Gastrocnemius medialis (tissue), 4 donors: ENCODE measurements around the gene GP9. TPM values are rescaled to one million over a fixed set of nuclear protein-coding genes. Genes with fewer than 3 reads are reported as not detected.
A peak's percentile ranks its signal among the peaks of the same experiment; 100 is the strongest.

ENCODE experiments used
- ATAC-seq, 2 donors: fragments of 150-250 bp; one replicate each; pipeline ENCODE4 v1.9.1; 2016
- DNase-seq, 2 donors: peaks; one replicate each; pipeline ENCODE4 v3.0.0-alpha.2; 2019
- H3K27ac ChIP-seq, 4 donors: fragments of 200-600 bp; sonication (generic); 1 replicate in 1 of 4; 2 replicates in 3 of 4; pipeline ENCODE4 v1.5.1; 2016 to 2018; ENCODE audit warnings: mild to moderate bottlenecking in 2 of 4, moderate library complexity in 1 of 4
- H3K27me3 ChIP-seq, 3 donors: fragments of 200-600 bp; sonication (generic) in 2 of 3; 1 replicate in 1 of 3; 2 replicates in 2 of 3; pipeline versions ENCODE4 v1.5.1 to v1.6.0; 2016 to 2019; ENCODE audit warnings: mild to moderate bottlenecking in 1 of 3, moderate library complexity in 1 of 3
- H3K36me3 ChIP-seq, 2 donors: fragments of 200-600 bp; sonication (generic) in 1 of 2; one replicate each; pipeline ENCODE4 v1.5.1; 2017 to 2018
- H3K4me1 ChIP-seq, 2 donors: fragments of 200-600 bp; sonication (generic) in 1 of 2; one replicate each; pipeline ENCODE4 v1.5.1; 2016 to 2017; ENCODE audit warnings: mild to moderate bottlenecking in 2 of 2
- H3K4me3 ChIP-seq, 4 donors: fragments of 200-600 bp; sonication (generic) in 3 of 4; 1 replicate in 1 of 4; 2 replicates in 3 of 4; pipeline ENCODE4 v1.5.1; 2016 to 2019; ENCODE audit warnings: mild to moderate bottlenecking in 2 of 4
- H3K9me3 ChIP-seq, 3 donors: fragments of 200-600 bp; sonication (generic) in 2 of 3; 1 replicate in 1 of 3; 2 replicates in 2 of 3; pipeline ENCODE4 v1.5.1; 2016 to 2019
- POLR2A ChIP-seq, 2 donors: fragments of 450-650 bp; IDR thresholded peaks; one replicate each; pipeline ENCODE4 v1.6.1; 2017; ENCODE audit warnings: antibody characterized with exemption in 2 of 2, mild to moderate bottlenecking in 2 of 2, moderate library complexity in 2 of 2
- in situ Hi-C, 4 donors: fragments of 200-750 bp; cut with MboI; loops; one replicate each; pipeline versions ENCODE4 v1.15.0 to v1.8.0; 2017; ENCODE audit warnings: low sequenced_read_pairs in 4 of 4
- intact Hi-C: fragments of 100-400 bp; cut with DNase I; formaldehyde crosslinking; loops from one replicate; pipeline ENCODE4 v1.15.1; 2023; ENCODE audit warnings: low total_unique reads
- total RNA-seq, 4 donors: library from RNA; depleted of rRNA; stranded (reverse); fragments of >200 nt; gene quantifications; one replicate each; pipeline versions ENCODE4 v1.1.0 to v1.2.3, GENCODE V29; 2016
- TF ChIP-seq, protein P1 (sequence below), 5 experiments: fragments of 450-650 bp in 3 of 5; fragments of 200-600 bp in 2 of 5; sonication (generic) in 2 of 5; IDR thresholded peaks in 4 of 5; conservative IDR thresholded peaks in 1 of 5; 1 replicate in 4 of 5; 2 replicates in 1 of 5; pipeline ENCODE4 v1.5.1; 2016 to 2019; ENCODE audit warnings: antibody characterized with exemption in 5 of 5, mild to moderate bottlenecking in 3 of 5, moderate library complexity in 3 of 5

GP9 gene
- under 1 TPM in 1 of 4 donors, not detected in 3; 0.42 TPM for total RNA-seq

DNA sequence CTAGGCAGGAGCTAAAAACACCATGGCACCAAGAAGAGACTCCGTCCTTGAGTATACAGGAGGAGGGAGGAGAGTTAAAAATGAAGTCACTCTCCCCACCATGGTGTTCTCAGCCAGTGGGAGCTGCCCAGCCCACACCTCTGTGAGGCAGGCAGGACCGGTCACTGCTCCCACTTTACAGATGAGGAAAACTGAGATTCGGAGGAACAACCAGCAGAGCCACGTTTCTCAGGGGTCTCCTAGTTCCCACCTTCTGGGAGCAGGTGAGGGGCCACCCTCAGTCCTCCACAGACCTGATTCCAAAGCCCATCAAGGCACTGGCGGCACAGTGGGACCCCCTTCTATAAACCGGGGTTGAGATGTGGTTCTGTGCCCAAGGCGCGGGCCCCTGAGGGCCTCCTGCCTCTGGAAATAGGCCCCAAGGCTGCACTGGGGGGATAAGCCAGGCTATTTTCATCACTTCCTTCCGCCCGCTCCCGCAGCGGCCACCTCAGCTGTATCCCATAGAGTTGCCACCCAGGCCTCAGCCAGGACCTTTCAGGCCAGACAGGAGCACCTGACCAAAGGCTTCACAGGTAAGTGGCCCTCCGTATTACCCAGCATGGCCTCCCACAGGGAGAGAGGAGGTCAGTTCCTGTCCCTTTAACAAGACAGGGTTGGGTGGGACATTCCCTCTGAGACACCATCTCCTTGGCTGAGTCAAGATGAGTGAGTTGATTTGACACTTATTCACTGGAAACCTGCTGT is at the start of gene GP9:
TSS of gene GP9 (plus strand) at position 504 of the 747 bp plus-strand sequence. CDS start 961 bp downstream, outside the sequence.
- H3K27me3 ChIP-seq: no peaks in the 10 kb centered on the region
- intact Hi-C loops (no loop called here), in situ Hi-C loops (no loop called here)
- DNase-seq: no peak
- peak within 1 kb of the TSS in 3 of 4 donors; percentile 19 to 54 (median 38) for H3K27ac ChIP-seq
- no peak for ATAC-seq
- H3K9me3 ChIP-seq: no peaks in the 10 kb centered on the region
- H3K36me3 ChIP-seq: no peaks in the 10 kb centered on the region
- no peak for TF ChIP-seq POLR2A (IDR thresholded peaks at IDR 0.05)
- TF ChIP-seq, protein P1, sequence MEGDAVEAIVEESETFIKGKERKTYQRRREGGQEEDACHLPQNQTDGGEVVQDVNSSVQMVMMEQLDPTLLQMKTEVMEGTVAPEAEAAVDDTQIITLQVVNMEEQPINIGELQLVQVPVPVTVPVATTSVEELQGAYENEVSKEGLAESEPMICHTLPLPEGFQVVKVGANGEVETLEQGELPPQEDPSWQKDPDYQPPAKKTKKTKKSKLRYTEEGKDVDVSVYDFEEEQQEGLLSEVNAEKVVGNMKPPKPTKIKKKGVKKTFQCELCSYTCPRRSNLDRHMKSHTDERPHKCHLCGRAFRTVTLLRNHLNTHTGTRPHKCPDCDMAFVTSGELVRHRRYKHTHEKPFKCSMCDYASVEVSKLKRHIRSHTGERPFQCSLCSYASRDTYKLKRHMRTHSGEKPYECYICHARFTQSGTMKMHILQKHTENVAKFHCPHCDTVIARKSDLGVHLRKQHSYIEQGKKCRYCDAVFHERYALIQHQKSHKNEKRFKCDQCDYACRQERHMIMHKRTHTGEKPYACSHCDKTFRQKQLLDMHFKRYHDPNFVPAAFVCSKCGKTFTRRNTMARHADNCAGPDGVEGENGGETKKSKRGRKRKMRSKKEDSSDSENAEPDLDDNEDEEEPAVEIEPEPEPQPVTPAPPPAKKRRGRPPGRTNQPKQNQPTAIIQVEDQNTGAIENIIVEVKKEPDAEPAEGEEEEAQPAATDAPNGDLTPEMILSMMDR (IDR thresholded peaks at IDR 0.05 in 4 of 5, conservative IDR thresholded peaks at IDR 0.05 in 1 of 5): no peak
- H3K4me3 ChIP-seq: no peak within 1 kb of the TSS
- no peaks in the 10 kb centered on the region for H3K4me1 ChIP-seq

DNA sequence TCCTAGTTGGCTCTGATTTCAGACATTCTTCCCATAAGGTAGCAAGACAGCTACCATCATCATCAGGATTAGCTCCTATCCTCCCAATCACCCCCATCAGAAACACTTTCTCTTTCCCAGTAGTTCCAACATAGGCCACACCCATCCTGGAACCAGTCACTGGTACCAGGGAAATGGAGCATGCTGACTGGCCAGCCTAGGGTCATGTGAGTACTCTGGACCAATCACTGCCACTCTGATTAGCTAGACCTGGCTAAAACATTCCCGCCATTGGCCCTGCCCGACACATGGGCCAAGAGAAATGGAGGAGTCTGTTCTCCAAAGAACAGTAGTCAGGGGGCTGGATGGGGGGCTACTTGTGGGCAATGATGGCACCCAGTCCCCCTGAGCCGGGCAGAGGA is 47.1 kb upstream of the GP9 start:
- no peak for TF ChIP-seq POLR2A (IDR thresholded peaks at IDR 0.05)
- TF ChIP-seq, protein P1 (IDR thresholded peaks at IDR 0.05 in 4 of 5, conservative IDR thresholded peaks at IDR 0.05 in 1 of 5): no peak
- Histone ChIP-seq H3K4me3 (no peak overlapping the region), H3K27me3 (no peaks in the 10 kb centered on the region), H3K27ac (peak overlapping the region in 3 of 4 donors; percentile 62 to 71 (median 71)), H3K36me3 (no peaks in the 10 kb centered on the region), H3K4me1 (peaks cover 12 to 25% of the 10 kb centered on the region in 2 donors), H3K9me3 (no peaks in the 10 kb centered on the region)
- intact Hi-C loops (no loop called here), in situ Hi-C loops (no loop called here)
- no peak for DNase-seq
- ATAC-seq: no peak

DNA sequence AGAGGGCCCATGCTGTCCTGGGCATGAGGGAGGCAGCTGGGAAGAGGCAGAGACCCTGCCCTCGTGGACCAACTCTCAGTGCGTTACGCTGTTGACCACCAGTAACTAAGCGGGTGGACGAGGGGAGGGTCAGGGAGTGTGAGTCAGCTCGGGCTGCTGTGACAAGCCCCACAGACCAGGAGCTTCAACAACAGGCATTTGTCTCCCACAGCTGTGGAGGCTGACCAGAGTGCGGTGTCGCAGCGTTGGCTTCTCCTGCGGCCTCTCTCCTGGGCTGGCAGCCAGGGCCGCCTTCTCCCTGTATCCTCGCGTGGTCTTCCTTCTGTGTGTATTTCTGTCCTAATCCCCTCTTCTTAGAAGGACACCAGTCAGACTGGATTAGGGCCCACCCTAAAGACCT is 46.4 kb upstream of the GP9 start:
- Histone ChIP-seq H3K9me3 (no peaks in the 10 kb centered on the region), H3K4me3 (no peak overlapping the region), H3K27ac (peak overlapping the region in 3 of 4 donors; percentile 62 to 71 (median 71)), H3K27me3 (no peaks in the 10 kb centered on the region), H3K36me3 (no peaks in the 10 kb centered on the region), H3K4me1 (peaks cover 12 to 24% of the 10 kb centered on the region in 2 donors)
- in situ Hi-C loops: no loop called here
- TF ChIP-seq, protein P1 (IDR thresholded peaks at IDR 0.05 in 4 of 5, conservative IDR thresholded peaks at IDR 0.05 in 1 of 5): no peak
- TF ChIP-seq POLR2A (IDR thresholded peaks at IDR 0.05): no peak
- ATAC-seq (no peak), DNase-seq (no peak)
- intact Hi-C loops: no loop called here

DNA sequence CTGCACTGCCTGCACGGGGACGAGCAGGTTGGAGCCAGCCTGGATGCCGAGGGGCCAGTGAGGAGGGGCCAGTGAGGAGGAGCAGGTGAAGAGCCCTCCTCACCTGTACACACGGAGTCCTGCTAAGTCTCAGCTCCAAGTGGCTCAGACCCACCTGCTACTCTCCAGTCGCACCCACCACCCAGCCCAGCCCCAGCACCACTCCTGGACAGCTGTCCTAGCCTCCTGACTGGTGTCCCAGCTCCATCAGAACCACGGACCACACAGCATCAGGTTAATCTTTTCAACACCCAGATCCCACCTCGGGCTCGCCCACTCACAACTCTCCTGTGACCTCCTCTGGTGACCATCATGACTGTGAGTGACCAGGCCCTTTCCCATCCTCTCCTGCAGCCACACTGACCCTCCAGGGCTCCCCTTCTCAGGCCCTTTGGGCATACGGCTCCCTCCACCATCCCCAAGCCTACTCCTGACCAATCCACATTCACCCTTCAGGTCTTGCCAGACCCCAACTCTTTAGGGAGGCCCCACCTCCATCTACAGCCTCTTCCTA is 45.7 kb upstream of the GP9 start:
- in situ Hi-C loops (no loop called here), intact Hi-C loops (no loop called here)
- Histone ChIP-seq H3K4me3 (no peak overlapping the region), H3K27me3 (no peaks in the 10 kb centered on the region), H3K9me3 (no peaks in the 10 kb centered on the region), H3K27ac (peak overlapping the region; percentile 41 to 71 (median 66)), H3K4me1 (peaks cover 12 to 24% of the 10 kb centered on the region in 2 donors), H3K36me3 (no peaks in the 10 kb centered on the region)
- TF ChIP-seq, protein P1 (IDR thresholded peaks at IDR 0.05 in 4 of 5, conservative IDR thresholded peaks at IDR 0.05 in 1 of 5): no peak
- no peak for TF ChIP-seq POLR2A (IDR thresholded peaks at IDR 0.05)
- no peak for ATAC-seq
- DNase-seq: no peak
